ENCODE results near the gene RNU6-9.

Gene RNU6-9

DNA sequence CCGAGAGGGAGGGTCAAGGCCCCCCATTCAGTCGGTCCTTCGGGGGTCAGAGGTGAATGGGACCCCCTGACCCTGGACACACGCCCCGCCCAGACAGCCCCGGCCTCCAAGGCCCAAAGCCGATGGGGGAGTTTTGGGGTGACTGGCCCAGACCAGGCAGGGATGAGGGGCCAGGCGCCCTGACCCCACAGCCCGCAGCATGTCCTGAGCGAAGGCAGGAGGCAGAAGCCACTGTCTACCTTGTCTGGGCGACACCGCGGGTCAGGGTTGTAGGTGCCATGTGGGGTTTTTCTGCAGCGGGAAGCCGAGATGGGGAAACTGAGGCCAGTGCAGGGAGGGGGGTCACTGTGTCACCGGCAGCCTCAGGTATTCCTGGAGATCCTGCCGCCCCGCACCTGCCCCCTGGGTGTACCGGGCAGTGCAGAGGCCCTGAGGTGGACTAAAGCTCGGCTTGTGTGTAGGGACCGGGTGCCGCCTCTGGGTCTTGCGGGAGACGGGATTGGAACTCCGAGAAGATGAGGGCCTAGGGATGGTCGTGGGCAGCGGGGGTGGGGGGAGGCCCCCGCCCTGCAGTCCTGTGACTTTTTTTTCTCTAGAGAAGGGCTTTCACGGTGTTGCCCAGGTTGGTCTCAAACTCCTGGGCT is 41.0 kb downstream of the RNU6-9 start:
- TF ChIP-seq POLR2AphosphoS5 (IDR thresholded peaks at IDR 0.05; ENCODE audit: low read depth, low read length) (no peak), TAF1 (IDR thresholded peaks at IDR 0.05; ENCODE audit: borderline replicate concordance, insufficient read depth, low read length) (no peak), REST (IDR thresholded peaks at IDR 0.05; ENCODE audit: insufficient read depth in 1 of 2, low read depth in 2 of 2, low read length in 2 of 2) (no peak), FOXP2 (optimal IDR thresholded peaks at IDR 0.05; ENCODE audit: borderline replicate concordance, extremely low read depth, extremely low read length, insufficient read depth) (no peak), SIN3A (IDR thresholded peaks at IDR 0.05; ENCODE audit: borderline replicate concordance, insufficient read depth, low read length) (no peak)

- TF ChIP-seq FOXP2 (optimal IDR thresholded peaks at IDR 0.05; ENCODE audit: borderline replicate concordance, extremely low read depth, extremely low read length, insufficient read depth) = peak; percentile 46
- TF ChIP-seq REST (IDR thresholded peaks at IDR 0.05; ENCODE audit: insufficient read depth in 1 of 2, low read depth in 2 of 2, low read length in 2 of 2) = no peak
Measured at GRCh38 chr19:934865-935479, 41.7 kb downstream of the RNU6-9 start.

GRCh38 chr19:936175-936546 is 42.9 kb downstream of the RNU6-9 start:
- no peak for TF ChIP-seq FOXP2 (optimal IDR thresholded peaks at IDR 0.05; ENCODE audit: borderline replicate concordance, extremely low read depth, extremely low read length, insufficient read depth)
- TF ChIP-seq REST (IDR thresholded peaks at IDR 0.05; ENCODE audit: insufficient read depth in 1 of 2, low read depth in 2 of 2, low read length in 2 of 2) = no peak
- TF ChIP-seq SIN3A (IDR thresholded peaks at IDR 0.05; ENCODE audit: borderline replicate concordance, insufficient read depth, low read length) = no peak
- TF ChIP-seq TAF1 (IDR thresholded peaks at IDR 0.05; ENCODE audit: borderline replicate concordance, insufficient read depth, low read length) = no peak
- no peak for TF ChIP-seq POLR2AphosphoS5 (IDR thresholded peaks at IDR 0.05; ENCODE audit: low read depth, low read length)

DNA sequence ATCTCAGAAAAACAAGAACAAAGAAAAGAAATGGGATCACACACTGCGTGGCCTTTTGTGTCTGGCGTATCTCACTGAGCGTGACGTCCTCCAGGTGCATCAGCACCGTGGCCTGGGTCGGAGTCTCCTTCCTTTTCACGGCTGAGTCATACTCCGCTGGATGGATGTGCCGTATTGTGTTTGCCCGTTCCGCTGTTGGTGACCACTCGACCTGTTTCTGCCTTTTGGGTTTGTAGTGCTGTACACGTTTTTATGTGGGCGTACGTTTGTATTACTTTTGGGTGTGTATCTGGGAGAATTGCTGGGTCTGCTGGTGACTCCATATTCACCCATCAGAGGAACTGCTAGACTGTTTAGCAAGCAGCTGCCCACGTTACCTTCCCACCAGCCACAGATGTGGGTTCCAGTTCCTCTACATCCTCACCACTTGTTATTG is 44.0 kb downstream of the RNU6-9 start:
- TF ChIP-seq REST (IDR thresholded peaks at IDR 0.05; ENCODE audit: insufficient read depth in 1 of 2, low read depth in 2 of 2, low read length in 2 of 2) (no peak), FOXP2 (optimal IDR thresholded peaks at IDR 0.05; ENCODE audit: borderline replicate concordance, extremely low read depth, extremely low read length, insufficient read depth) (no peak), TAF1 (IDR thresholded peaks at IDR 0.05; ENCODE audit: borderline replicate concordance, insufficient read depth, low read length) (no peak), SIN3A (IDR thresholded peaks at IDR 0.05; ENCODE audit: borderline replicate concordance, insufficient read depth, low read length) (no peak), POLR2AphosphoS5 (IDR thresholded peaks at IDR 0.05; ENCODE audit: low read depth, low read length) (no peak)
